Astrocyte (in vitro differentiated cells and primary cell): ENCODE results near the gene GET4. TPM values are rescaled to one million over a fixed set of nuclear protein-coding genes. Genes with fewer than 3 reads are reported as not detected.

Source experiments
- DNase-seq: peaks from one replicate; pipeline ENCODE4 v3.0.0-alpha.2; 2010; ENCODE audit warnings: low read depth
- FAIRE-seq: peaks from 2 replicates; lab custom pipeline; 2011; peaks lifted over from hg19 to GRCh38; lab: Jason Lieb, UNC
- H2AFZ ChIP-seq: 2 replicates; pipeline ENCODE4 v1.6.0; 2012; ENCODE audit warnings: low read depth, low read length, inconsistent platforms
- H3K27ac ChIP-seq: 2 replicates; pipeline ENCODE4 v1.5.1; 2011; ENCODE audit warnings: low read depth, low read length, inconsistent platforms
- H3K27me3 ChIP-seq: 2 replicates; pipeline ENCODE4 v1.6.0; 2011; ENCODE audit warnings: low read length, inconsistent platforms; ENCODE audit not compliant: insufficient read depth
- H3K36me3 ChIP-seq: 2 replicates; pipeline ENCODE4 v1.5.1; 2011; ENCODE audit warnings: low read length, inconsistent platforms; ENCODE audit not compliant: insufficient read depth
- H3K4me1 ChIP-seq: 2 replicates; pipeline ENCODE4 v1.5.1; 2011; ENCODE audit warnings: low read length, inconsistent platforms; ENCODE audit not compliant: insufficient read depth
- H3K4me2 ChIP-seq: 2 replicates; pipeline ENCODE4 v1.6.0; 2012; ENCODE audit warnings: low read length, inconsistent platforms
- H3K4me3 ChIP-seq: 2 replicates; pipeline ENCODE4 v1.5.1; 2011; ENCODE audit warnings: low read depth, mild to moderate bottlenecking, low read length, inconsistent platforms; ENCODE audit not compliant: insufficient read depth
- H3K79me2 ChIP-seq: 2 replicates; pipeline ENCODE4 v1.6.0; 2012; ENCODE audit warnings: mild to moderate bottlenecking, low read length, inconsistent platforms; ENCODE audit not compliant: insufficient read depth
- H3K9ac ChIP-seq: 2 replicates; pipeline ENCODE4 v1.6.0; 2012; ENCODE audit warnings: mild to moderate bottlenecking, low read length, inconsistent platforms
- H3K9me3 ChIP-seq: 2 replicates; pipeline ENCODE4 v1.5.1; 2012; ENCODE audit warnings: low read depth, mild to moderate bottlenecking, low read length, inconsistent platforms; ENCODE audit not compliant: insufficient read depth
- H4K20me1 ChIP-seq: 2 replicates; pipeline ENCODE4 v1.6.0; 2012; ENCODE audit warnings: low read length, inconsistent platforms; ENCODE audit not compliant: insufficient read depth
- H3K27ac Mint-ChIP-seq: one replicate; pipeline ENCODE4 v1.8.0; 2021; ENCODE audit warnings: mild to moderate bottlenecking, mixed read lengths; ENCODE audit not compliant: unreplicated experiment
- H3K27me3 Mint-ChIP-seq: one replicate; pipeline ENCODE4 v1.8.0; 2021; ENCODE audit warnings: low read depth, mixed read lengths; ENCODE audit not compliant: unreplicated experiment
- H3K36me3 Mint-ChIP-seq: one replicate; pipeline ENCODE4 v1.8.0; 2021; ENCODE audit warnings: low read depth, mixed read lengths; ENCODE audit not compliant: unreplicated experiment
- H3K4me1 Mint-ChIP-seq: one replicate; pipeline ENCODE4 v1.8.0; 2021; ENCODE audit warnings: low read depth, mixed read lengths; ENCODE audit not compliant: unreplicated experiment
- H3K4me3 Mint-ChIP-seq: one replicate; pipeline ENCODE4 v1.8.0; 2021; ENCODE audit warnings: mild to moderate bottlenecking, moderate library complexity, mixed read lengths; ENCODE audit not compliant: unreplicated experiment
- H3K9me3 Mint-ChIP-seq: one replicate; pipeline ENCODE4 v1.8.0; 2021; ENCODE audit warnings: mild to moderate bottlenecking, mixed read lengths; ENCODE audit not compliant: unreplicated experiment
- EZH2 ChIP-seq: IDR thresholded peaks from 2 replicates; pipeline ENCODE4 v1.6.1; 2012; ENCODE audit warnings: mild to moderate bottlenecking, low read length, inconsistent platforms; ENCODE audit not compliant: insufficient read depth
- total RNA-seq: library from RNA; stranded (reverse); gene quantifications from 2 replicates; pipeline ENCODE4 v1.2.1, GENCODE V29; 2021
- TF ChIP-seq, protein P1 (sequence below): IDR thresholded peaks from 2 replicates; pipeline ENCODE4 v1.5.1; 2011; ENCODE audit warnings: low read depth, mild to moderate bottlenecking, inconsistent platforms, low read length, moderate library complexity; ENCODE audit not compliant: insufficient read depth

The GET4 gene
- total RNA-seq, 1 donor from 2014 or later, result 43.0 TPM

GRCh38 chr7:917255-918117 is 41.1 kb downstream of the GET4 start:
- DNase-seq (no peak), FAIRE-seq (no peak)
- H3K27ac ChIP-seq, result no peak overlapping the region

DNA sequence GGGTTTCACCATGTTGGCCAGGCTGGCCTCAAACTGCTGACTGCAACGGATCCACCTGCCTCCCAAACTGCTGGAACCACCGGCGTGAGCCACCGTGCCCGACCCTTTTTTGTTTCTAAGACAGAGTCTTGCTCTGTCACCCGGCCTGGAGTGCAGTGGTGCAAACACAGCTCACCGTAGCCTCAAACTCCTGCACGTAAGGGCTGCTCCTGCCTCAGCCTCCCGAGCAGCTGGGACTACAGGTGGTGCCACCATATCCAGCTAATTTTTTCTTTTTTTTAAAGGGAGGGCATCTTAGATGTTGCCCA is 41.7 kb downstream of the GET4 start:
- FAIRE-seq (no peak), DNase-seq (no peak)
- Mint-ChIP-seq H3K9me3 (peaks cover 1% of the 10 kb centered on the region), H3K4me1 (peaks cover 10% of the 10 kb centered on the region), H3K4me3 (no peak overlapping the region), H3K27me3 (peaks cover 18% of the 10 kb centered on the region), H3K27ac (no peak overlapping the region), H3K36me3 (no peaks in the 10 kb centered on the region)
- H3K9ac ChIP-seq, result no peak overlapping the region
- H3K27ac ChIP-seq, result no peak overlapping the region
- H4K20me1 ChIP-seq, result no peaks in the 10 kb centered on the region
- TF ChIP-seq EZH2, result no peak
- TF ChIP-seq, protein P1, sequence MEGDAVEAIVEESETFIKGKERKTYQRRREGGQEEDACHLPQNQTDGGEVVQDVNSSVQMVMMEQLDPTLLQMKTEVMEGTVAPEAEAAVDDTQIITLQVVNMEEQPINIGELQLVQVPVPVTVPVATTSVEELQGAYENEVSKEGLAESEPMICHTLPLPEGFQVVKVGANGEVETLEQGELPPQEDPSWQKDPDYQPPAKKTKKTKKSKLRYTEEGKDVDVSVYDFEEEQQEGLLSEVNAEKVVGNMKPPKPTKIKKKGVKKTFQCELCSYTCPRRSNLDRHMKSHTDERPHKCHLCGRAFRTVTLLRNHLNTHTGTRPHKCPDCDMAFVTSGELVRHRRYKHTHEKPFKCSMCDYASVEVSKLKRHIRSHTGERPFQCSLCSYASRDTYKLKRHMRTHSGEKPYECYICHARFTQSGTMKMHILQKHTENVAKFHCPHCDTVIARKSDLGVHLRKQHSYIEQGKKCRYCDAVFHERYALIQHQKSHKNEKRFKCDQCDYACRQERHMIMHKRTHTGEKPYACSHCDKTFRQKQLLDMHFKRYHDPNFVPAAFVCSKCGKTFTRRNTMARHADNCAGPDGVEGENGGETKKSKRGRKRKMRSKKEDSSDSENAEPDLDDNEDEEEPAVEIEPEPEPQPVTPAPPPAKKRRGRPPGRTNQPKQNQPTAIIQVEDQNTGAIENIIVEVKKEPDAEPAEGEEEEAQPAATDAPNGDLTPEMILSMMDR, result no peak
- H3K79me2 ChIP-seq, result no peaks in the 10 kb centered on the region
- H3K27me3 ChIP-seq, result peaks cover 4% of the 10 kb centered on the region
- no peak overlapping the region for H2AFZ ChIP-seq
- H3K4me1 ChIP-seq, result peaks cover 6% of the 10 kb centered on the region
- no peak overlapping the region for H3K4me2 ChIP-seq
- H3K36me3 ChIP-seq, result no peaks in the 10 kb centered on the region
- no peak overlapping the region for H3K4me3 ChIP-seq
- H3K9me3 ChIP-seq, result no peaks in the 10 kb centered on the region

More at GRCh38 chr7:917255-918117, 41.1 kb downstream of the GET4 start:
- no peak overlapping the region for H3K4me3 Mint-ChIP-seq
- peaks cover 4% of the 10 kb centered on the region for H3K27me3 ChIP-seq
- peaks cover 3% of the 10 kb centered on the region for H3K4me1 ChIP-seq
- TF ChIP-seq, protein P1, result no peak
- TF ChIP-seq EZH2, result no peak
- H3K4me3 ChIP-seq, result no peak overlapping the region
- no peak overlapping the region for H3K27ac Mint-ChIP-seq
- no peaks in the 10 kb centered on the region for H4K20me1 ChIP-seq
- no peaks in the 10 kb centered on the region for H3K9me3 ChIP-seq
- no peaks in the 10 kb centered on the region for H3K79me2 ChIP-seq
- no peak overlapping the region for H2AFZ ChIP-seq
- H3K36me3 ChIP-seq, result no peaks in the 10 kb centered on the region
- H3K4me1 Mint-ChIP-seq, result peaks cover 10% of the 10 kb centered on the region
- H3K27me3 Mint-ChIP-seq, result peaks cover 18% of the 10 kb centered on the region
- H3K36me3 Mint-ChIP-seq, result no peaks in the 10 kb centered on the region
- no peak overlapping the region for H3K4me2 ChIP-seq
- no peak overlapping the region for H3K9ac ChIP-seq
- peaks cover 1% of the 10 kb centered on the region for H3K9me3 Mint-ChIP-seq
